HUES6 (cell line): ENCODE measurements around the gene ADCY6.

ENCODE experiments used
- H3K27ac ChIP-seq: 2 replicates; pipeline ENCODE4 v1.7.0; 2013; ENCODE audit warnings: low read depth, mild to moderate bottlenecking, low read length, inconsistent platforms
- H3K27me3 ChIP-seq: 2 replicates; pipeline ENCODE4 v1.6.1; 2013; ENCODE audit warnings: low read length; ENCODE audit not compliant: control insufficient read depth, insufficient read depth
- H3K36me3 ChIP-seq: 2 replicates; pipeline ENCODE4 v1.6.1; 2013; ENCODE audit warnings: low read length; ENCODE audit not compliant: control insufficient read depth, insufficient read depth
- H3K4me1 ChIP-seq: 2 replicates; pipeline ENCODE4 v1.6.1; 2013; ENCODE audit warnings: low read length; ENCODE audit not compliant: control insufficient read depth, insufficient read depth
- H3K4me3 ChIP-seq: 2 replicates; pipeline ENCODE4 v1.5.1; 2013; ENCODE audit warnings: low read depth, low read length
- H3K9ac ChIP-seq: one replicate; pipeline ENCODE4 v1.6.1; 2013; ENCODE audit warnings: mild to moderate bottlenecking, low read length
- H3K9me3 ChIP-seq: 2 replicates; pipeline ENCODE4 v1.6.1; 2013; ENCODE audit warnings: low read depth, low read length; ENCODE audit not compliant: control insufficient read depth, insufficient read depth

Gene ADCY6

DNA sequence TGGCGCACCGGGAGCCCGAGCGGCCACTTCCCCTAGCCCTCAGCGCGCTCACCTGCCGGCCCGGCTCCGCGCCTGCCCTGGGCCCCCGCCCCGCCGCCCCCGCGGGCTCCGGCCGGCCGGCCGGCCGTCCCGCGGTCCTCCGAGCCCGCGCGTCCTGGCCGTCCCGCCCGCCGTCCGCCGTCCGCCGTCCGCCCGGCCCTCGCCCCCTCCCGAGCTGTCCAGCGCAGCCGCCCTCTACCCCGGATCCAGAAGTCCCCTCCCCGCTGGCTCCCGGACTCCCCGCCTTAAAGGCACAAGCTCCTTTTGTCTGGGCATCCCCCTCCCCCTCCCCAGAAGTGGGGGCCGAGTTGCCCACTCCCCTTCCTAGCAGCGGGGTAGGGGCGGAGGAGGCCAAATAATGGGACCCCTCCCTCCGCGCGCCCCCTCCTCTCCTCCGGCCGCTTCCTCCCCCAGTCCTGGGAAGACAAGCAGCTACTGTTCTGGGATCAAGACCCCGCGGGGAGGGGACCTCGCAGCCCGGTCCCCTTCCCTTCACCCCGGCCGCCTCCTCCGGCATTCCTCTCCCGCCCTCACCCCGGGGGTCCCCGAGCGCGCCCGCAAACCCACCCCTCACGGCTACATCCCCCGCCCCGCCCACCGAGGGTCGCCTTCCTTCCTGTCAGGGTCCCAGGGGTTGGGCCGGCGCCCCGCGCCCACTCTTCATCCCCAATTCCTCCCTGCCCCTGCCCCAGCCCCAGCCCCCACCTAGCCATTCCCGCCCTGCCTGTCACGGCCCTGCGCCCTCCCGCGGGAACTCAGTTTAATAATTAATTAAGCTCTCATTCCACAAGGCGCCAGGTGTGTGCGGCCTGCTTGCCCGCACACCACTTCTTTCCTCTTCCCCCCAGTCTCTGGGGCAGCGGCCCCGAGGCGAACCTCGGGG, at the start of gene ADCY6:
ADCY6 (minus strand) TSS at position 236 of the 922 bp plus-strand sequence. CDS start 5,655 bp downstream, outside the sequence.
- Histone ChIP-seq H3K4me1 (peaks cover 14% of the 10 kb centered on the region), H3K4me3 (peak within 1 kb of the TSS; percentile 99), H3K9ac (peak within 1 kb of the TSS; percentile 78), H3K27me3 (peaks cover 11% of the 10 kb centered on the region), H3K27ac (peak within 1 kb of the TSS; percentile 57; the same call in 1 of the 2 replicates), H3K9me3 (no peaks in the 10 kb centered on the region), H3K36me3 (no peaks in the 10 kb centered on the region)

DNA sequence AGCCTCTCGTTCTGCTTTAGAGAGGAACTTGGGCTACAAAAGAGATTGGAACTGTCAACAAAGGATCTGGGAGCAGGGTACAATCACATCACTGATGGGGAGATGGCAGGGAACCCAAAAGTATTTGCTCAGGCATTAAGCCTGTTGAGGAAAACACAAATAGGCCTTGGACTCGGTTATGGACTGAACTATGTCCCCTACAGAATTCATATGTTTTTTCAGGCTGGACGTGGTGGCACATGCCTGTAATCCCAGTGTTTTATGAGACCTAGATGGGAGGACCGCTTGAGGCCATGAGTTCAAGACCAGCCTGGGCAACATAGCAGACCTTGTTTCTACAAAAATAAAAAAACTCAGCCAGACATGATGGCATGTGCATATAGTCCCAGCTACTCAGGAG, 49.2 kb upstream of the ADCY6 start:
- no peak overlapping the region for H3K27ac ChIP-seq
- no peaks in the 10 kb centered on the region for H3K27me3 ChIP-seq
- H3K36me3 ChIP-seq = peaks cover 79% of the 10 kb centered on the region
- H3K9me3 ChIP-seq = no peaks in the 10 kb centered on the region
- H3K9ac ChIP-seq = no peak overlapping the region
- H3K4me3 ChIP-seq = no peak overlapping the region
- no peaks in the 10 kb centered on the region for H3K4me1 ChIP-seq

DNA sequence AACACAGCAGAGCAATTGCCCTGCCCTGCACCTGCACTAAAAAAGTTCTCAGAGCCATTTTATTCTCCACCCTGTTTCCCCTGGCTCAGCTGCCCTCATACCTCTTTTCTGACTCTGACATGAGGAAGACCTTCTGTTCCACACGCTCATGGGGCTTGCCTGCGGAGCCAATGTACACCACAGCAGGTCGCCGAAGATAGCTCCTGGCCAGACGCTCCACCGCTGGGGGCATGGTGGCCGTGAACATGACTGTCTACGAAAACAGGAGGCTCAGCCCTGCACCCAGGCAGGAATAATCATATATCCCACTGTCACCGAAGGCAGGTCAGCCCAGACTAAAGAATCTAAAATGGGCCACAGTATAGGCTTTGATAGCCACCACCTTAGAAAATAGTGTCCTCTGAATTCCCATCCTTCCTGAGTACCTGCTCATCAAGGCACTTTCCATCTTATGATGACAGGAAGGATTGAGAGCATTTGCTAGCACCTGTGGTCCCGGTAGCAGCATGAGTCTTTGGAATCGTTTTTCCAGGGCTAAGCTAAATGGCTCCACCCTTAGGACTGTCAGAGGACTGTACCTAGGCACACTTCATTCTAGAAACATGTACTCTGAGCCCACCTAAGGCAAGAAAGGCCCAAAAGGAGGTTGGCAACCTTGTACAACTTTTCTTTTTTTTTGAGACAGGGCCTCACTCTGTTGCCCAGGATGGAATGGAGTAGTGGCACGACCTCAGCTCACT, 43.6 kb upstream of the ADCY6 start:
- peaks cover 97% of the 10 kb centered on the region for H3K36me3 ChIP-seq
- no peaks in the 10 kb centered on the region for H3K9me3 ChIP-seq
- H3K27ac ChIP-seq = no peak overlapping the region
- H3K4me1 ChIP-seq = no peaks in the 10 kb centered on the region
- no peaks in the 10 kb centered on the region for H3K27me3 ChIP-seq
- no peak overlapping the region for H3K9ac ChIP-seq
- H3K4me3 ChIP-seq = no peak overlapping the region

DNA sequence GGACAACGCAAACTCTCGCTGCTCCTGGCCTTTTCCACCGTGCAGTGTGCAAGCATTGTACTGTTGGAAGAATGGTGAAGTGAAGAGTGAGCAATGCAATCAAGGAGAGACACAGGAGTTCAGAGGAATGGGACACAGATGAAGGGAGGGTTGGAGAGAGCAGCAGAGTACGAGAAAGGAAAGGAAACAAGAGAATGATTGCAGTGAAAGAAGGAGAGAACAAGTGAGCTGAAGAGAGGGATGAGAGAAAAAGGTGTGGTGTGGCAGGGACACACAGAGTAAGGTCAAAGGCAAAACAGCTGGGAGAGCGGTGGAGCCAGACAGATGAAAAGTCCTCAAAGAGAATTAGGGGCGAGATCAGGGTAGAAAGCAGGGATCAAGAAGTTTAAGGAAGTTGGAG, 42.4 kb upstream of the ADCY6 start:
- Histone ChIP-seq H3K4me1 (no peaks in the 10 kb centered on the region), H3K36me3 (peaks cover 89% of the 10 kb centered on the region), H3K9me3 (no peaks in the 10 kb centered on the region), H3K27ac (no peak overlapping the region), H3K27me3 (no peaks in the 10 kb centered on the region), H3K4me3 (no peak overlapping the region), H3K9ac (no peak overlapping the region)

DNA sequence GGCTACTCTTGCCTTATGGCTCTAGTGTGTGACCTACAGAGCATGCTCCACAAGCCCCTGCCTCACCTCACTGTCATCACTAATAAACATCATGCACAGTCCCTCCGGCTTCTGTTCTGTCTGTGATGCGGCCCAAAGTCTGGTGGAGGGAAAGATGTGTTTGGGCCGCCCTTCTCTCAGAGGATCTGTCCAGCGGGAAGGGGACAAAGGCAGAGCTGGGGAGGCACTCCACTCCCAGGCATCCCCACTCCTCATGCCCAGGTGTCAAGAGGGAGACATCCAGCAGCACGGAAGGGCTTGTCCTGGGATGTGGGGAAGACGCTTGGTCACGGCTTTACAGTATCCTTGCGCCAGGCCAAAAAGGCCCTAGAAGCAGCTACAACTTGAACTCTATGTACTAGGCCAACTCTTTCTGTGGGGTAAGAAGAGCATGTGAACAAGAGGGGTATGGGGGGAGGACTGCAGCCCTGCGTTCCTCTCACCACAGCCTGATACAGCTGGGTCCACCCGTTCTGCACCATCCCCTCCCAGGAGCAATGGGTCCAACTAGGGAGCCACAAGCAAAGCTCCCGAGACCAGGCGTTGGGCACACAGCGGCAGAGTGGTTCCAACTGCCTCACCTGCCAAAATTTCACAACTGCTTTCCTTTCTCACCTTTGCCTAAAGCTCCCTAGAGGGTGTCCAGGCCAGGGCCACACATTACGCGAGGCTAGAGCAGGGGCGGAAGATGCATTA, 40.1 kb upstream of the ADCY6 start:
- no peak overlapping the region for H3K27ac ChIP-seq
- no peaks in the 10 kb centered on the region for H3K27me3 ChIP-seq
- no peak overlapping the region for H3K9ac ChIP-seq
- H3K9me3 ChIP-seq = no peaks in the 10 kb centered on the region
- H3K4me3 ChIP-seq = no peak overlapping the region
- peaks cover 78% of the 10 kb centered on the region for H3K36me3 ChIP-seq
- H3K4me1 ChIP-seq = peaks cover 5% of the 10 kb centered on the region; the same call in 1 of the 2 replicates

DNA sequence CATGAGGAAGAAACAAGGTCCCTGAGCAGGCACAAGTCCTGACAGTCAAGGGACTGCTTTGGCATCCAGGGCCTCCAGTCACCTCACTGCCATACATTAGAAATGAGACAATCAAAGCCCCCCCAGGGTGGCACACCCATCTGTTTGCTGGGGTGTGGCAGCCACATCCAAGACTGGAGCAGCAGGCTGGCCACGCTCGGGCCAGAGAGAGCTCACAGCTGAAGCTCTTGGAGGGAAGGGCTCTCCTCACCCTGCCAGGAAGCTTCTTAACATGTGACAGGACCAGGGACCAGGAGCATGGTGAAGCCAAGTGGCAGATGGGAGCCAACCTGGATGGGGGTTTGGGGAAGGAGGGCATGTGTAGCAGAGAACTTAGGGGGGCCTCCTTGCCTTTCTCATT, 39.4 kb upstream of the ADCY6 start:
- peaks cover 70% of the 10 kb centered on the region for H3K36me3 ChIP-seq
- no peak overlapping the region for H3K27ac ChIP-seq
- no peaks in the 10 kb centered on the region for H3K9me3 ChIP-seq
- peaks cover 8% of the 10 kb centered on the region; the same call in 1 of the 2 replicates for H3K4me1 ChIP-seq
- H3K27me3 ChIP-seq = no peaks in the 10 kb centered on the region
- no peak overlapping the region for H3K4me3 ChIP-seq
- no peak overlapping the region for H3K9ac ChIP-seq

DNA sequence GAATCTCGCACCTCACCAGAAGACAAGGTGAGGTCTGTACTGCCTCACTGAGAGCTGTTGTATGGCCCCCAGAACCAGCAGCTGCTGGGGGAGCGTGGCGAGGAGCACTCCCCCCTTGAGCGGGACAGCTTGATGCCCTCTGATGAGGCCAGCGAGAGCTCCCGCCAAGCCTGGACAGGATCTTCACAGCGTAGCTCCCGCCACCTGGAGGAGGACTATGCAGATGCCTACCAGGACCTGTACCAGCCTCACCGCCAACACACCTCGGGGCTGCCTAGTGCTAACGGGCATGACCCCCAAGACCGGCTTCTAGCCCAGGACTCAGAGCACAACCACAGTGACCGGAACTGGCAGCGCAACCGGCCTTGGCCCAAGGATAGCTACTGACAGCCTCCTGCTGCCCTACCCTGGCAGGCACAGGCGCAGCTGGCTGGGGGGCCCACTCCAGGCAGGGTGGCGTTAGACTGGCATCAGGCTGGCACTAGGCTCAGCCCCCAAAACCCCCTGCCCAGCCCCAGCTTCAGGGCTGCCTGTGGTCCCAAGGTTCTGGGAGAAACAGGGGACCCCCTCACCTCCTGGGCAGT, 38.7 kb upstream of the ADCY6 start:
- Histone ChIP-seq H3K27me3 (no peaks in the 10 kb centered on the region; the same call in 1 of the 2 replicates), H3K36me3 (peaks cover 64% of the 10 kb centered on the region), H3K9ac (no peak overlapping the region), H3K4me1 (peaks cover 8% of the 10 kb centered on the region; the same call in 1 of the 2 replicates), H3K9me3 (no peaks in the 10 kb centered on the region), H3K27ac (no peak overlapping the region), H3K4me3 (no peak overlapping the region)

DNA sequence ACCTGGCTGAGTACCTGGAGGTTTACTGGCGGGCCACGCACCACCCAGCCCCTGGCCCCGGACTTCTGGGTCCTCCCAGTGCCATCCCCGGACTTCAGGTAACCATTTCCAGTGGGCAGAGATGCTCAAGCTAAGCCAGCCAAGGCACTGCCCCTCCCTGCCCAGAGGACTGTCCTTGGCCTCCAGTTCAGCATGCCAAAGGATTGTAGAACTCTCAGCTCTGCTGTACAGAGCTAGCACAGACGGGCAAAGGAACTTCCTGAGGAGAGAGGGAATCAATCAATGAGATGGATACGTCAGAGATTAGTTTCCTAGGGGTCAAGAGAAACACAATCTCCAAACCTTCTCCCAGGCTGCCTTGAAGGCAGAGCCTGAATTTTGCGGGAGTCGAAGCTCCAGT, 38.1 kb upstream of the ADCY6 start:
- Histone ChIP-seq H3K27me3 (no peaks in the 10 kb centered on the region; the same call in 1 of the 2 replicates), H3K36me3 (peaks cover 58% of the 10 kb centered on the region), H3K27ac (no peak overlapping the region), H3K9ac (no peak overlapping the region), H3K9me3 (no peaks in the 10 kb centered on the region), H3K4me1 (peaks cover 8% of the 10 kb centered on the region; the same call in 1 of the 2 replicates), H3K4me3 (no peak overlapping the region)

DNA sequence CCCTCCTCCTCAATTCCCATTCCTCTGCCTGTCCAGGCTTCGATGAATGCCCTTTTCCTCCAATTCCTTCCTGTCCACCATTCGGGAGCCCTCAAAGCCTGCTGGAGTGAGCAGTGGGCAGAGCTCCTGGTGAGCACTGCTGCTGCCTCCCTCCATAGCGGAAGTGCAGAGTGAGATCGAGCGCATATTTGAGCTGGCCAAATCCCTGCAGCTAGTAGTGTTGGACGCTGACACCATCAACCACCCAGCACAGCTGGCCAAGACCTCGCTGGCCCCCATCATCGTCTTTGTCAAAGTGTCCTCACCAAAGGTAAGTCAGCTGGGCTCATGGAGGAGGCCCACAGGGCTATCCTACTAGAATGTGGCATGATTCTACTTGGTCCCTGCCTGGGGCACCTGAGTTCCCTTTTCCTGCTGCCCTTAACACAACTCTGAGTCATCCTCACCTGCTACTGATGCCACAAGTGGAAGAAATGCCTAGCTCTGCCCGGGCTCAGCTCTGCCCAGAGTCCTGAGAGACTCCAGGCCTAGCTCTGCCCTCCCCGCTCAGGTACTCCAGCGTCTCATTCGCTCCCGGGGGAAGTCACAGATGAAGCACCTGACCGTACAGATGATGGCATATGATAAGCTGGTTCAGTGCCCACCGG, 37.4 kb upstream of the ADCY6 start:
- peaks cover 51% of the 10 kb centered on the region for H3K36me3 ChIP-seq

DNA sequence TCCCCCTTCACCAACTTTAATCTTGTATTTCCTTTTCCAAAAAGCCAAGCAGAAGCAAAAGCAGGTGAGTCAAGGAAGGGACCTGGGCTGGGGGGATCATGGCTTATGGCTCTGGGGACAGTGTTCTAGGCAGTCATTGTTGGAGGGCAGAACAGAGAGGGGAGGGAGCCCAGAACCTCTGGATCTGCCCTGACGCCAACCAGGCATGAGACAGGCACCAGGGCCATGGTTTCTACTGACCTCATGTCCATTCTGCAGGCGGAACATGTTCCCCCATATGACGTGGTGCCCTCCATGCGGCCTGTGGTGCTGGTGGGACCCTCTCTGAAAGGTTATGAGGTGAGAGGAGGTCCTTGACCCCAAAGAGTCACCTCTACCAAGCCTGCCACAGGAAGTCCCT, 36.0 kb upstream of the ADCY6 start:
- peaks cover 37% of the 10 kb centered on the region for H3K36me3 ChIP-seq
- H3K27ac ChIP-seq = no peak overlapping the region
- no peaks in the 10 kb centered on the region for H3K9me3 ChIP-seq
- peaks cover 14% of the 10 kb centered on the region for H3K4me1 ChIP-seq
- H3K27me3 ChIP-seq = peaks cover 7% of the 10 kb centered on the region
- H3K4me3 ChIP-seq = no peak overlapping the region
- H3K9ac ChIP-seq = no peak overlapping the region

More for the DNA sequence above, 37.4 kb upstream of the ADCY6 start:
- H3K4me1 ChIP-seq = peaks cover 8% of the 10 kb centered on the region; the same call in 1 of the 2 replicates
- H3K27me3 ChIP-seq = no peaks in the 10 kb centered on the region; the same call in 1 of the 2 replicates
- no peaks in the 10 kb centered on the region for H3K9me3 ChIP-seq
- no peak overlapping the region for H3K4me3 ChIP-seq
- no peak overlapping the region for H3K27ac ChIP-seq
- H3K9ac ChIP-seq = no peak overlapping the region
